Endothelial cell of umbilical vein (primary cell): Measurements from ENCODE around the gene BEAN1.

Experiments
- CTCF ChIP-seq, 2 donors: IDR thresholded peaks; 1 replicate in 1 of 2; 2 replicates in 1 of 2; pipeline ENCODE4 v1.5.1; 2011; ENCODE audit warnings: low read length in 2 of 2, mild to moderate bottlenecking in 2 of 2, moderate library complexity in 2 of 2, control low read depth in 1 of 2, inconsistent platforms in 1 of 2, low read depth in 1 of 2; ENCODE audit not compliant: insufficient read depth in 1 of 2; ENCODE audit errors: extremely low read depth in 1 of 2
- EZH2 ChIP-seq: IDR thresholded peaks from 2 replicates; pipeline ENCODE4 v1.6.1; 2012; ENCODE audit warnings: borderline replicate concordance, low read depth, mild to moderate bottlenecking, moderate library complexity, low read length, inconsistent platforms; ENCODE audit not compliant: severe bottlenecking
- GATA2 ChIP-seq: IDR thresholded peaks from 2 replicates; pipeline ENCODE4 v1.7.0; 2011; ENCODE audit warnings: low read depth, mild to moderate bottlenecking, moderate library complexity, mixed read lengths, low read length; ENCODE audit not compliant: insufficient read length, insufficient read depth
- POLR2AphosphoS5 ChIP-seq: IDR thresholded peaks from 2 replicates; pipeline ENCODE4 v1.6.1; 2012; ENCODE audit warnings: low read depth, mild to moderate bottlenecking, control low read depth, low read length, moderate library complexity; ENCODE audit not compliant: insufficient read depth

GRCh38 chr16:66399031-66399430 lies 28.1 kb upstream of the BEAN1 start:
- no peak for TF ChIP-seq CTCF (IDR thresholded peaks at IDR 0.05; ENCODE audit: extremely low read depth in 1 of 2, insufficient read depth in 1 of 2, low read depth in 1 of 2, low read length in 2 of 2)
- TF ChIP-seq POLR2AphosphoS5 = peak; percentile 2
- TF ChIP-seq EZH2 = no peak
- no peak for TF ChIP-seq GATA2
